Measurements from ENCODE around the gene TRAF4.
"Not testable (repeated sequence)": the region's sequence is repeated elsewhere in the genome, so short reads cannot be mapped to it uniquely, and the experiment has no call there.

The TRAF4 gene

GRCh38 chr17:28748852-28749515, 5.2 kb downstream of the TRAF4 start:
- no peak for DNase-seq

GRCh38 chr17:28749516-28750177, 5.8 kb downstream of the TRAF4 start:
- DNase-seq: no peak

GRCh38 chr17:28750178-28751047, 6.6 kb downstream of the TRAF4 start:
- peak; percentile 78 to 87 for DNase-seq

GRCh38 chr17:28751600-28752366, 8.0 kb downstream of the TRAF4 start:
- no peak for DNase-seq

GRCh38 chr17:28755486-28755885, 11.7 kb downstream of the TRAF4 start:
- no peak for DNase-seq

- no peak for DNase-seq
Observed at GRCh38 chr17:28756049-28756804, 12.4 kb downstream of the TRAF4 start.

GRCh38 chr17:28758411-28759121, 14.8 kb downstream of the TRAF4 start:
- DNase-seq: no peak

GRCh38 chr17:28759256-28759865, 15.6 kb downstream of the TRAF4 start:
- no peak for DNase-seq

- no peak for DNase-seq
Observed at GRCh38 chr17:28760601-28761562, 17.1 kb downstream of the TRAF4 start.

GRCh38 chr17:28763137-28763799, 19.5 kb downstream of the TRAF4 start:
- DNase-seq: no peak

GRCh38 chr17:28763804-28764266, 20.0 kb downstream of the TRAF4 start:
- DNase-seq: peak; percentile 30 to 46

- DNase-seq: no peak
Observed at GRCh38 chr17:28765038-28765437, 21.2 kb downstream of the TRAF4 start.

- no peak for DNase-seq
Observed at GRCh38 chr17:28773736-28774135, 29.9 kb downstream of the TRAF4 start.

GRCh38 chr17:28774206-28774605, 30.4 kb downstream of the TRAF4 start:
- no peak for DNase-seq

- no peak for DNase-seq
Observed at GRCh38 chr17:28777178-28777577, 33.4 kb downstream of the TRAF4 start.

- DNase-seq: not testable (repeated sequence)
Observed at GRCh38 chr17:28779601-28780000, 35.8 kb downstream of the TRAF4 start.

GRCh38 chr17:28783161-28783560, 39.4 kb downstream of the TRAF4 start:
- no peak for DNase-seq

- no peak for DNase-seq
Observed at GRCh38 chr17:28788100-28788499, 44.3 kb downstream of the TRAF4 start.
